Right lobe of liver (tissue), 6 donors: ENCODE results near the gene EPS15. TPM values are rescaled to one million over a fixed set of nuclear protein-coding genes. Genes with fewer than 3 reads are reported as not detected.

Experiments
- ATAC-seq, 4 donors: fragments of 200-7000 bp; cut with Tn5 transposase; one replicate each; pipeline ENCODE4 v1.9.1; 2020; ENCODE audit warnings: mild to moderate bottlenecking in 4 of 4, moderate library complexity in 4 of 4
- DNase-seq, 3 donors: peaks; one replicate each; pipeline ENCODE4 v3.0.0-alpha.2; 2020
- H3K27ac ChIP-seq, 3 donors: fragments of 200-600 bp; one replicate each; pipeline ENCODE4 v1.8.0; 2022
- H3K27me3 ChIP-seq, 2 donors: fragments of 200-600 bp; one replicate each; pipeline ENCODE4 v1.8.0; 2022
- H3K36me3 ChIP-seq, 4 donors: fragments of 200-600 bp; sonication (generic) in 1 of 4; one replicate each; pipeline versions ENCODE4 v1.5.1 to v1.8.0; 2017 to 2022; ENCODE audit warnings: control low read depth in 1 of 4
- H3K4me1 ChIP-seq, 4 donors: fragments of 200-600 bp; sonication (generic) in 1 of 4; one replicate each; pipeline versions ENCODE4 v1.5.1 to v1.8.0; 2017 to 2022; ENCODE audit warnings: control low read depth in 1 of 4
- H3K4me3 ChIP-seq, 3 donors: fragments of 200-600 bp; one replicate each; pipeline ENCODE4 v1.8.0; 2022
- H3K9me3 ChIP-seq, 4 donors: fragments of 200-600 bp; sonication (generic) in 1 of 4; one replicate each; pipeline versions ENCODE4 v1.5.1 to v1.8.0; 2017 to 2022; ENCODE audit warnings: control low read depth in 1 of 4
- CTCF ChIP-seq, 4 donors: fragments of 200-600 bp in 3 of 4; fragments of 450-650 bp in 1 of 4; IDR thresholded peaks; one replicate each; pipeline versions ENCODE4 v1.5.1 to v1.8.0; 2016 to 2022; ENCODE audit warnings: antibody characterized with exemption in 4 of 4, mild to moderate bottlenecking in 2 of 4
- POLR2A ChIP-seq: fragments of 450-650 bp; IDR thresholded peaks from one replicate; pipeline ENCODE4 v1.6.1; 2017; ENCODE audit warnings: antibody characterized with exemption, mild to moderate bottlenecking
- WGBS: methylation state at CpG from one replicate; pipeline ENCODE4 v1.1.6; 2018; ENCODE audit warnings: low coverage, low lambda C conversion rate; ENCODE audit not compliant: insufficient coverage; ENCODE audit errors: missing lambda C conversion rate; 5-methylcytosine and 5-hydroxymethylcytosine counted together
- intact Hi-C, 2 donors: fragments of 100-400 bp; cut with DNase I; formaldehyde crosslinking; loops; one replicate each; pipeline versions ENCODE4 v1.11.2 to v1.14.1; 2022
- total RNA-seq, 6 experiments: library from RNA; depleted of rRNA in 2 of 6; stranded (reverse); fragments of >200 nt in 2 of 6; fragmentation: NEBNext Ultra II Directional in 3 of 6; extraction: Animal tissue kit (Norgen Biotek cat#: 25700) in 3 of 6; gene quantifications; one replicate each; pipeline versions ENCODE4 v1.1.0 to v1.2.4, GENCODE V29; 2016 to 2023
- donor health status: DM: no; HTN: yes; CAD: no.
- donor health status: DM: no; HTN: no; CAD: no.
- donor health status: DM: no; HTN: no; CAD: no.
- donor health status: DM: no; HTN: yes; CAD: no.
- donor health status: DM: no; HTN: yes; CAD: no.

EPS15 gene
- total RNA-seq, 6 experiments from 2014 or later: 23.2 to 30.9 (median 28.6) TPM

DNA sequence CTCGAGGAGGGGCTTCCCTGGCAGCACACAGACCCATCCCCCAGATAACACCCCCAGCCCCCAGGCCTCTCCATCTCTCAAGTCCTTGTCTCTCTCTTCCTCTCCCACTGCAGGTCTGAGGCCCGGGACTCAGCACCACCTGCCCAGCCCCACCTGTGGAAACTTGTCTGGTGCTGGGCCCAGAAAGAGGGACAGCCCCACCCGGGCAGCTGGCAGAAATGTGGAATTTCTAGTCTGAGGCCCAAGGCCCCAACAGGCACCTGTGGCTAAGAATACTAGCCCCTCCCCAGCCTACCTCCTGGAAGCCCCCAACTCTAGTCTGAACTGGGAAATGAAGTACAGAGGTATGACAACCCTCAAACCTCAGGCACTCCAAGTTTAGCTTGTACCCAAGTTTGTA lies 204.1 kb downstream of the EPS15 start:
- TF ChIP-seq CTCF (IDR thresholded peaks at IDR 0.05): no peak
- TF ChIP-seq POLR2A: no peak
- 76% methylated on average over 2 of the region's 3 CpGs for WGBS
- DNase-seq (peak in 1 of 3 donors; percentile 29), ATAC-seq (peak in 1 of 4 donors; percentile 15)
- Histone ChIP-seq H3K27ac (peak overlapping the region in 1 of 3 donors; percentile 71), H3K4me3 (no peak overlapping the region), H3K36me3 (no peaks in the 10 kb centered on the region), H3K4me1 (peaks cover 2 to 11% (median 6%) of the 10 kb centered on the region in 4 donors), H3K9me3 (no peaks in the 10 kb centered on the region), H3K27me3 (no peaks in the 10 kb centered on the region)
- intact Hi-C loops: no loop called here

- WGBS: 36% methylated on average over 10 of the region's 12 CpGs
These were observed 204.9 kb downstream of the EPS15 start for GRCh38 chr1:51313961-51314777.

GRCh38 chr1:51313268-51313852 lies 205.7 kb downstream of the EPS15 start:
- intact Hi-C loops: no loop called here
- ATAC-seq (peak in 3 of 4 donors; percentile 9 to 42 (median 29)), DNase-seq (peak in 1 of 3 donors; percentile 37)
- 92% methylated on average over 4 of the region's 5 CpGs for WGBS
- Histone ChIP-seq H3K27ac (peak overlapping the region in 1 of 3 donors; percentile 71), H3K27me3 (no peaks in the 10 kb centered on the region), H3K4me3 (no peak overlapping the region), H3K9me3 (no peaks in the 10 kb centered on the region), H3K4me1 (peaks cover 2 to 11% (median 6%) of the 10 kb centered on the region in 4 donors), H3K36me3 (no peaks in the 10 kb centered on the region)
- TF ChIP-seq POLR2A: no peak
- peak; percentile 6 to 33 (median 24) for TF ChIP-seq CTCF (IDR thresholded peaks at IDR 0.05)

More at GRCh38 chr1:51313961-51314777, 204.9 kb downstream of the EPS15 start:
- TF ChIP-seq POLR2A (peak; percentile 48), CTCF (IDR thresholded peaks at IDR 0.05) (no peak)
- intact Hi-C loops: no loop called here
- ATAC-seq: peak; percentile 63 to 85 (median 76)
- peak overlapping the region; percentile 28 to 71 (median 45) for H3K27ac ChIP-seq
- H3K4me3 ChIP-seq: no peak overlapping the region
- H3K36me3 ChIP-seq: no peaks in the 10 kb centered on the region
- peaks cover 2 to 11% (median 6%) of the 10 kb centered on the region in 4 donors for H3K4me1 ChIP-seq
- H3K27me3 ChIP-seq: no peaks in the 10 kb centered on the region
- H3K9me3 ChIP-seq: no peaks in the 10 kb centered on the region
- peak in 2 of 3 donors; percentile 36 to 46 for DNase-seq

GRCh38 chr1:51312718-51313117 lies 206.3 kb downstream of the EPS15 start:
- H3K36me3 ChIP-seq: no peaks in the 10 kb centered on the region
- ATAC-seq: no peak
- no CpG with 5 or more reads among the region's 4 CpGs for WGBS
- H3K4me3 ChIP-seq: no peak overlapping the region
- no peak overlapping the region for H3K27ac ChIP-seq
- no peaks in the 10 kb centered on the region for H3K9me3 ChIP-seq
- intact Hi-C loops: no loop called here
- peaks cover 2 to 11% (median 6%) of the 10 kb centered on the region in 4 donors for H3K4me1 ChIP-seq
- H3K27me3 ChIP-seq: no peaks in the 10 kb centered on the region
- TF ChIP-seq POLR2A: no peak
- no peak for TF ChIP-seq CTCF (IDR thresholded peaks at IDR 0.05)
- peak in 1 of 3 donors; percentile 18 for DNase-seq
